ENCODE data around the gene ZNRD2.

GRCh38 chr11:65613091-65613928 lies 43.0 kb downstream of the ZNRD2 start:
- no peak for TF ChIP-seq POLR2A (IDR thresholded peaks at IDR 0.05; ENCODE audit: low read length)
- no peak for TF ChIP-seq GATA1 (IDR thresholded peaks at IDR 0.05; ENCODE audit: low read depth, low read length)

Measured in erythroblast (primary cell).